Activated T-helper 1 cell treated with Interleukin-2 at 50 U/mL for 16 hours (primary cell): ENCODE data around the gene RAVER1.
"Not testable (repeated sequence)": the region's sequence is repeated elsewhere in the genome, so short reads cannot be mapped to it uniquely, and the experiment has no call there.

ENCODE experiments used
- DNase-seq: peaks from one replicate; pipeline ENCODE4 v3.0.0-alpha.2; 2020; ENCODE audit warnings: low read depth

Gene RAVER1, protein sequence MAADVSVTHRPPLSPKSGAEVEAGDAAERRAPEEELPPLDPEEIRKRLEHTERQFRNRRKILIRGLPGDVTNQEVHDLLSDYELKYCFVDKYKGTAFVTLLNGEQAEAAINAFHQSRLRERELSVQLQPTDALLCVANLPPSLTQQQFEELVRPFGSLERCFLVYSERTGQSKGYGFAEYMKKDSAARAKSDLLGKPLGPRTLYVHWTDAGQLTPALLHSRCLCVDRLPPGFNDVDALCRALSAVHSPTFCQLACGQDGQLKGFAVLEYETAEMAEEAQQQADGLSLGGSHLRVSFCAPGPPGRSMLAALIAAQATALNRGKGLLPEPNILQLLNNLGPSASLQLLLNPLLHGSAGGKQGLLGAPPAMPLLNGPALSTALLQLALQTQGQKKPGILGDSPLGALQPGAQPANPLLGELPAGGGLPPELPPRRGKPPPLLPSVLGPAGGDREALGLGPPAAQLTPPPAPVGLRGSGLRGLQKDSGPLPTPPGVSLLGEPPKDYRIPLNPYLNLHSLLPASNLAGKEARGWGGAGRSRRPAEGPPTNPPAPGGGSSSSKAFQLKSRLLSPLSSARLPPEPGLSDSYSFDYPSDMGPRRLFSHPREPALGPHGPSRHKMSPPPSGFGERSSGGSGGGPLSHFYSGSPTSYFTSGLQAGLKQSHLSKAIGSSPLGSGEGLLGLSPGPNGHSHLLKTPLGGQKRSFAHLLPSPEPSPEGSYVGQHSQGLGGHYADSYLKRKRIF

DNA sequence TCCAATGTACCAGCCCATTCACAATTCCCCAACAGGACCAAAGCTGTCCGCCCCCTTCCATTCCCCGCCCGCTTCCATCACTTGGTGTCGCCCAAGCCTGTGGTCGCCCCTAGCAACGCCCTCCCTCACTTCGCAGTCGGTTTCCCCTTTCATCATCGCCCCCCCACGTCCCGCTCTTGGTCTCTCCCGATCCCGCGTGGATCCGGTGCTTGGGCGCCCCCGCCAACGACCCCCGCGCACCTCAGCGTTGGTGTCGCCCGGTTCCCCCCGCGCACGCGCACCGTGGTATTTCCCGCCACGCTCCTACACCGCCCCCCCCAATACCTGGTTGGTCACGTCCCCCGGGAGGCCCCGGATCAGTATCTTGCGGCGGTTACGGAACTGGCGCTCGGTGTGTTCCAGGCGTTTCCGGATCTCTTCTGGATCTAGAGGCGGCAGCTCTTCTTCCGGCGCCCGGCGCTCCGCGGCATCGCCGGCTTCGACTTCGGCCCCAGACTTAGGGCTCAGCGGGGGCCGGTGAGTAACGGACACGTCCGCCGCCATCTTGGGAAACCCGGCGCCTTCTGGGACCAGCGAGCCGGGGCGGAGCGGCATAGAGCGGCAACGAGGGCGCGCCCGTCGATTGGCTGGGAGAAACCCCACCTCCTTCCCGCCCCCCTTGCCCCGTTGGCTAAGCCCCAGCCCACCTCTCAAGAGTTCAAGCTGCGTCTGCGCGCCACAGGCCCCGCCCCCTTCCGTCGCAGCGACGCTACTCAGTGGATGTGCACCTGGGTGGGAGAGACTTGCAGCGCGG is at the start of gene RAVER1:
RAVER1 (minus strand) TSS at position 565 of the 793 bp plus-strand sequence; CDS start at position 543, 22 bp downstream.
- peak; percentile 97 for DNase-seq

DNA sequence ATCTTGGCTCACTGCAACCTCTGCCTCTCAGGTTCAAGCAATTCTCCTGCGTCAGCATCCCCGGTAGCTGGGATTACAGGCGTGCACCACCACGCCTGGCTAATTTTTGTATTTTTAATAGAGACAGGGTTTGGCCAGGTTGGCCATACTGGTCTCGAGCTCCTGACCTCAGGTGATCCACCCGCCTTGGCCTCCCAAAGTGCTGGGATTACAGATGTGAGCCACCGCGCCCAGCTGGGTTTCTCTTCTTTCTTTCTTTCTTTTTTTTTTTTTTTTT is 49.8 kb upstream of the RAVER1 start:
- not testable (repeated sequence) for DNase-seq

DNA sequence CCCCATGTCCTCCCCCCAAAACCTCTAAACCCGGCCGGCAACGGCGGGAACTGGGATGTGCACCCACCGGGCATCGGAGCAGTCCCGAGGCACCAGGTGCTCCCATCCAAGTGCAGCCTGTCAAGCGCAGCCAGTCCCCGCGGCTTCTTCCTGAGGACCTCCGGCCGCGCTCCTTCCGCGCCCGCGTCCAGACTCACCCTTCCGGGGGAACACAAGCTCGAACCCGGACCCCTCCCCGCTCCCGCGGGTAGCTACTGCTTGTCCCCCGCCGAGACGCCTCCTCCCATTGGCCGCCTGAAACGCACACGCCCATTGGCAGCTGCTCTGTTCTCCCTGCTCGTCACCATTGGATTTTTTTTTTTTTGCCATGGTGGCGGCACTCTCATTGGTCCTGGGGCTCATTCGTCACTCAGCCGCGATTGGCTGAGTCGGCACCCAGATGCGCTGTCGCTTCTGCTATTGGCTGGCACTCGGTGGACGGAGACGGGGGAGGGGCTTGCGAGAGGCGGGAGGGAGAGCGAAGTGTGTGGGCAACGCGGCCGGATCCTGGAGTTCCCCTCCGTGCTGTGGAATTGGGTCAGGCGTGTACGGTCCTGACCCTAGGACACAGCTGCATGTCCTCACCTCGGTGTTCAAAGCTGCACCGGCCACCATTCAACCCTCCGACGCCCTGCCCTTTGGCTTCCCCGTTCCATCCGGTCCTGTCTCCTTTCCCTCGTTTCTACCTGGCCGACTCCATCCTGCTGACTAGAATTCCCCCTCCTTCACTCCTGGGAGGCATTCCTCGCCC is 47.2 kb upstream of the RAVER1 start, which contains the start of gene TYK2:
TYK2 (minus strand) TSS at position 260 of the 790 bp plus-strand sequence. CDS start 2,166 bp downstream, outside the sequence.
- DNase-seq, result peak; percentile 91

GRCh38 chr19:10379880-10380312 is 46.6 kb upstream of the RAVER1 start:
- DNase-seq, result no peak

GRCh38 chr19:10378124-10378523 is 44.8 kb upstream of the RAVER1 start:
- no peak for DNase-seq

GRCh38 chr19:10377140-10377640 is 43.9 kb upstream of the RAVER1 start:
- not testable (repeated sequence) for DNase-seq

- DNase-seq, result no peak
These were observed 41.6 kb upstream of the RAVER1 start for GRCh38 chr19:10374931-10375330.

DNA sequence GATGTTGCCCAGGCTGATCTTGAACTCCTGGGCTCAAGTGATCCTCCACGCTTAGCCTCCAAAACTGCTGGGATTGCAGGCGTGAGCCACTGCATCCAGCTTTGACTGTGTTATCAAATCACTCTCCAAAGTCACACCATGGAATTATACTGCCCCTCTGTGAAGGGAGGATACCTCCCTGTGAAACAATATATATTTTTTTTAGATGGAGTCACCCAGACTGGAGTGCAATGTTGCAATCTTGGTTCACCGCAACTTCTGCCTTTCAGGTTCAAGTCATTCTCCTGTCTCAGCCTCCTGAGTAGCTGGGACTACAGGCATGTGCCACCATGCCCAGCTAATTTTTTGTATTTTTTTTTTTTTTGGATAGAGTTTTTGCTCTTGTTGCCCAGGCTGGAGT is 39.4 kb upstream of the RAVER1 start:
- DNase-seq, result no peak

GRCh38 chr19:10368101-10368803 is 34.9 kb upstream of the RAVER1 start:
- DNase-seq, result no peak

DNA sequence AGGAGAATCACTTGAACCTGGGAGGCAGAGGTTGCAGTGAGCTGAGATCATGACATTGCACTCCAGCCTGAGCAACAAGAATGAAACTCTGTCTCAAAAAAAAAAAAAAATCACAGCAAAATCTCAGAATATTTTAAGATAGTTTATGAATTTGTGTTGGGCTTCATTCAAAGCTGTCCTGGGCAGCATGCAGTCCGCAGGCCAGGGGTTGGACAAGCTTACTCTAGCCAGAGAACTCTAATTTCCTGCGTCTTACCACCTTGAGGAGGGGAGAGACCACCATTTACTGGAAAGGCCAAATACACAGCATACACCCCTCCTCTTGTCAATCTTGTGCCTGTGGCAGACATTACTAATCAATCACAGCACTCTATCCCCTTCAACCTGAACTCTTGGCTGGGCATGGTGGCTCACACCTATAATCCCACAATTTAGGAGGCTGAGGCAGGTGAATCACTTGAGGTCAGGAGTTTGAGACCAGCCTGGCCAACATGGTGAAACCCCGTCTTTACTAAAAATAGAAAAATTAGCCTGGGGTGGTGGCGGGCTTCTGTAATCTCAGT is 33.7 kb upstream of the RAVER1 start:
- DNase-seq, result not testable (repeated sequence)

DNA sequence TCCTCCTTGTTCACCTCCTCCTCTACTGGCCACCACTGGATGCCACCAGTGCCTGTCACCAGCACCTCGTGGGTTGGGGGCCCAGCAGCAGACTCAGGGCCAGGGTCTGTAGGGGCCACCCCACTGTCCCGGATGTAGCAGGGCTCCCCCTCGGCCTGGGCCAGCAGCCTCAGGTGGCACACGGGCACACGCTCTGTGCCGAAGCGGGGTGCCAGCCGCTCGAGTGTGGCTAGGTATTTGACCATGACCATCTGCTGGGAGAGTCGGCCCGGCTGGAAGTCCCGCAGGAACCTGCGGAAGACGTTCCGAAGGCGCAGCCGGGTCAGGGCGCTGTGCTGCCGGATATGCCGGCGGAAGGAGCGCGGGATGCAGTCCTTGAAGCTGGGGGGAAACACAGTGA is 32.2 kb upstream of the RAVER1 start:
- DNase-seq, result no peak

- no peak for DNase-seq
These were observed 31.3 kb upstream of the RAVER1 start for GRCh38 chr19:10364644-10365043.

DNA sequence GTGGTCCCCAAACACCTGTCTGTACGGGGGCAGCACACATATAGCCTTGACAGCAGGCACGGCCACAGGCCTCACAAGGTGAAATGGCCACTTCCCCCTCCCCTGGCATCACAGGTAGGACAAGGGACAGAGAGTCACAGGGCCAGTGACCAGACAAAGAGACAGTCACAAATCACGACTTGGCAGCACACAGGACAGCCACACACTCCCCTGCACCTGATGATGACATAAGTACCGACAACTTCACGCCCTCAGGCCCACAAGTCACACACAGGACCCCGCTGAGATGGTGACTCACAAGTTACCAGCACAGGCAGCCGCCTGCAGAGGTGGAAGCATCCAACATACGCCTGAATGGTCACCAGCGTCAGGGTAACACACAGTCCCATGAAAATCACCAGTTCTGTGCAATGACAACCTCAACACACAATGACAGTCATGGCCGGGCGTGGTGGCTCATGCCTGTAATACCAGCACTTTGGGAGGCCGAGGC is 30.5 kb upstream of the RAVER1 start:
- no peak for DNase-seq

DNA sequence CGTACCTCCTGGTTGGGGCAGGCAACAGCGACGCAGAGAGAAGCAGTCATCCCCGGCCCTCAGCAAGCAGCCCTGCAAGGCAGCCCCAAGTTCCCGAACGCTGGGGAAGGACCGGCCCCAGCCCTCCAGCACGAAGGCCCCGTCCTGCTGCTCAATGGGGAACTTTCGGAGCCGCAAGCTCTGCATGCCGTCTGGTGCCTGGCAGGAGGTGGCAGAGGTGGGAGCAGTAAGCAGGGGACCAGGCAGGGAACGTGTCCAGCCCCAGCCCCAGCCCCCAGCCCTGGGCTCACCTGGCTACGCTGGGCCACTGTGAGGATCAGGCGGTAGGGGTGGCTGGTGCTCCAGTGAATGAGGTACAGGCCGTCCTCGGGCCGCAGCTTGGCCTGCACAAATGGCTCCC is 28.9 kb upstream of the RAVER1 start:
- DNase-seq, result no peak

DNA sequence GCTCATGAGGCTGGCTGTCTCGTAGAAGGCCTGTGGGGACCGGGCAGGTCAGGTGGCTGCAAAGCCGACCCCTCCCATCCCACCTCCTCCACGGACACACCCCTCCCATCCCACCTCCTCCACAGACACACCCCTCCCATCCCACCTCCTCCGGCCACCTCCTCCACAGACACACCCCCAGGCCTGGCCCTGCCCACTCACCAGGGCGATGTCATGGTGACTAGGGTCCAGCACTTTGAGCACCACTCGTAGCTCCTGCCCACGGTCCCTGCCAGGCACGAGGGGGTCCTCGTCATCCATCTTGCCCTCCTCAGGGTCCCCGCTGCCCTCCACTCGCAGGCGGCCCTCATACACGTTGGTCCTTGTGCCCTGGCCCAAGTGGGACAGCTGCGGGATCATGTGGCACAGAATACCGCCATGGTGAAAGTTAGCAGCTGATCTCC is 28.3 kb upstream of the RAVER1 start:
- no peak for DNase-seq

- no peak for DNase-seq
These were observed 23.1 kb upstream of the RAVER1 start for GRCh38 chr19:10356431-10356830.

- DNase-seq, result no peak
These were observed 20.6 kb upstream of the RAVER1 start for GRCh38 chr19:10353793-10354391.

GRCh38 chr19:10352764-10353671 is 19.7 kb upstream of the RAVER1 start:
- no peak for DNase-seq

- no peak for DNase-seq
These were observed 13.2 kb upstream of the RAVER1 start for GRCh38 chr19:10346509-10346908.
